ENCODE data around the gene TCF7L1. TPM values are rescaled to one million over a fixed set of nuclear protein-coding genes. Genes with fewer than 3 reads are reported as not detected.

The TCF7L1 gene
- total RNA-seq, 1 experiment from 2014 or later: 30.4 TPM

DNA sequence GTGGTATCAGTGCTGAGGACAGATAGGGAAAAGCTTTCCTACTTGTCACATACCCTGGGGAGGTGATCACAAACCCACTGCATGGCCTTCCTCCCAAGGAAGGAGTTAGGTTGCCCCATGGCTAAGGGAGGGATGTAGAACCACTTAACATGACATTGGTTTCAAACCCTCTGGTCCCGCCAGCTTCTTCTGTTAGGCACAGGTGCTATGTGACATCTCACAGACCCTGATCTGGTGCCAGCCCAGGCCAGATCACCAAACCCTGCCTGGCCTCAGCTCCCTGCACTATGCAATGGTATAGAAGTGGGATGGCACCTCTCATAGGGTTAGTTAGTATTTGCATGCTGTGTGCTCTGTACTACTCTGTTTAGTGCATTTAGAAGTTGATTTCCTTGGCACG is 58.0 kb downstream of the TCF7L1 start:
- H3K4me1 ChIP-seq (ENCODE audit: control insufficient read depth, insufficient read depth, low read length): peaks cover 13% of the 10 kb centered on the region
- POLR2A ChIA-PET: no interaction called here
- intact Hi-C loops (cut with micrococcal nuclease; ENCODE audit: unreplicated experiment): no loop called here

DNA sequence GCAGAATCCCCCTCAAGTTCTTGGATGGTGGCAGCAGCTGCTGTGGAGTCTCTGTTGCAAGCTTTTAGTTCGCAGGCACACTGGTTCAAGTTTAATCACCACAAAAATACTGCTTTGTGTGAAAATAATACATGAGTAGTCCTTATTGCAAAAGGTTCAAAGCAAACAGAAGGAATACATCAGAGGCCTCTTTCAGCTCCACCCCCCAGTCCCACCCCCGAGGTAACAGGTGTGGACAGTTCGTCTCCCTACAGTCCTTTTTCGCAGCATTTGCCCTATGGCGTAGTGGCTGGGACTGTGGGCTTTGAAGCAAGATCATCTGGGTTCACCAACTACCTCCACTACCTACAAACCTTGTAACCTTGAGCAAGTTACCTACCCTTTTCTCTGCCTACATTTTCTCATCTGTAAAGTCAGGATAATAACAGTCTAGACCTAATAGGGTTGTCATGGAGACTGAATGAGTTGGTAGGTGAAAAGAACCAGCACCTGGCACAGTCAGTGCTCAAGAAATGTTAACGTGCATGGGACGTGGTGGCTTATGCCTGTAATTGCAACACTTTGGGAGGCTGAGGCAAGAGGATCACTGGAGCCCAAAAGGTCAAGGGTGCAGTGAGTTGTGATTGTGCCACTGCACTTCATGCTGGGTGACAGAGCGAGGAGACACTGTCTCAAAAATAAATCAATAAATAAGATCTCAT is 61.7 kb downstream of the TCF7L1 start:
- CTCF ChIA-PET: no interaction called here
- ATAC-seq: no peak

More for the DNA sequence above, 58.0 kb downstream of the TCF7L1 start:
- H3K4me3 ChIP-seq (ENCODE audit: low read depth in 2 of 2, low read length in 2 of 2): no peak overlapping the region
- H3K9me3 ChIP-seq (ENCODE audit: control insufficient read depth, insufficient read depth, low read depth, low read length): no peaks in the 10 kb centered on the region
- DNase-seq (ENCODE audit: low read depth, low spot score) (no peak), ATAC-seq (no peak; the same call in 1 of the 2 replicates)
- H3K27me3 ChIP-seq (ENCODE audit: control insufficient read depth, insufficient read depth, low read length): no peaks in the 10 kb centered on the region
- BruUV-seq (replicated peaks): no TSS peak
- no peak overlapping the region for H3K27ac ChIP-seq (ENCODE audit: low read length)
- no peaks in the 10 kb centered on the region for H3K36me3 ChIP-seq (ENCODE audit: control insufficient read depth, insufficient read depth, low read length)
- in situ Hi-C loops (cut with HindIII; ENCODE audit: low pct_unique_long_range_greater_than_20kb, low sequenced_read_pairs): no loop called here
- CTCF ChIA-PET: no interaction called here
- TF ChIP-seq, protein P1, sequence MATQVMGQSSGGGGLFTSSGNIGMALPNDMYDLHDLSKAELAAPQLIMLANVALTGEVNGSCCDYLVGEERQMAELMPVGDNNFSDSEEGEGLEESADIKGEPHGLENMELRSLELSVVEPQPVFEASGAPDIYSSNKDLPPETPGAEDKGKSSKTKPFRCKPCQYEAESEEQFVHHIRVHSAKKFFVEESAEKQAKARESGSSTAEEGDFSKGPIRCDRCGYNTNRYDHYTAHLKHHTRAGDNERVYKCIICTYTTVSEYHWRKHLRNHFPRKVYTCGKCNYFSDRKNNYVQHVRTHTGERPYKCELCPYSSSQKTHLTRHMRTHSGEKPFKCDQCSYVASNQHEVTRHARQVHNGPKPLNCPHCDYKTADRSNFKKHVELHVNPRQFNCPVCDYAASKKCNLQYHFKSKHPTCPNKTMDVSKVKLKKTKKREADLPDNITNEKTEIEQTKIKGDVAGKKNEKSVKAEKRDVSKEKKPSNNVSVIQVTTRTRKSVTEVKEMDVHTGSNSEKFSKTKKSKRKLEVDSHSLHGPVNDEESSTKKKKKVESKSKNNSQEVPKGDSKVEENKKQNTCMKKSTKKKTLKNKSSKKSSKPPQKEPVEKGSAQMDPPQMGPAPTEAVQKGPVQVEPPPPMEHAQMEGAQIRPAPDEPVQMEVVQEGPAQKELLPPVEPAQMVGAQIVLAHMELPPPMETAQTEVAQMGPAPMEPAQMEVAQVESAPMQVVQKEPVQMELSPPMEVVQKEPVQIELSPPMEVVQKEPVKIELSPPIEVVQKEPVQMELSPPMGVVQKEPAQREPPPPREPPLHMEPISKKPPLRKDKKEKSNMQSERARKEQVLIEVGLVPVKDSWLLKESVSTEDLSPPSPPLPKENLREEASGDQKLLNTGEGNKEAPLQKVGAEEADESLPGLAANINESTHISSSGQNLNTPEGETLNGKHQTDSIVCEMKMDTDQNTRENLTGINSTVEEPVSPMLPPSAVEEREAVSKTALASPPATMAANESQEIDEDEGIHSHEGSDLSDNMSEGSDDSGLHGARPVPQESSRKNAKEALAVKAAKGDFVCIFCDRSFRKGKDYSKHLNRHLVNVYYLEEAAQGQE (IDR thresholded peaks at IDR 0.05; ENCODE audit: insufficient read depth in 1 of 2, low read depth in 2 of 2, low read length in 1 of 2): no peak
- TF ChIP-seq SIN3A (IDR thresholded peaks at IDR 0.05; ENCODE audit: borderline replicate concordance, insufficient read depth, low read depth, low read length) (no peak), POLR2AphosphoS5 (IDR thresholded peaks at IDR 0.05; ENCODE audit: low read depth, low read length) (no peak), TCF7L2 (IDR thresholded peaks at IDR 0.05; ENCODE audit: low read depth, low read length) (no peak)
- TF ChIP-seq, protein P2, sequence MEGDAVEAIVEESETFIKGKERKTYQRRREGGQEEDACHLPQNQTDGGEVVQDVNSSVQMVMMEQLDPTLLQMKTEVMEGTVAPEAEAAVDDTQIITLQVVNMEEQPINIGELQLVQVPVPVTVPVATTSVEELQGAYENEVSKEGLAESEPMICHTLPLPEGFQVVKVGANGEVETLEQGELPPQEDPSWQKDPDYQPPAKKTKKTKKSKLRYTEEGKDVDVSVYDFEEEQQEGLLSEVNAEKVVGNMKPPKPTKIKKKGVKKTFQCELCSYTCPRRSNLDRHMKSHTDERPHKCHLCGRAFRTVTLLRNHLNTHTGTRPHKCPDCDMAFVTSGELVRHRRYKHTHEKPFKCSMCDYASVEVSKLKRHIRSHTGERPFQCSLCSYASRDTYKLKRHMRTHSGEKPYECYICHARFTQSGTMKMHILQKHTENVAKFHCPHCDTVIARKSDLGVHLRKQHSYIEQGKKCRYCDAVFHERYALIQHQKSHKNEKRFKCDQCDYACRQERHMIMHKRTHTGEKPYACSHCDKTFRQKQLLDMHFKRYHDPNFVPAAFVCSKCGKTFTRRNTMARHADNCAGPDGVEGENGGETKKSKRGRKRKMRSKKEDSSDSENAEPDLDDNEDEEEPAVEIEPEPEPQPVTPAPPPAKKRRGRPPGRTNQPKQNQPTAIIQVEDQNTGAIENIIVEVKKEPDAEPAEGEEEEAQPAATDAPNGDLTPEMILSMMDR (IDR thresholded peaks at IDR 0.05): no peak

More for the DNA sequence above, 61.7 kb downstream of the TCF7L1 start:
- Histone ChIP-seq H3K4me3 (ENCODE audit: low read depth in 2 of 2, low read length in 2 of 2) (no peak overlapping the region), H3K27ac (ENCODE audit: low read length) (no peak overlapping the region), H3K9me3 (ENCODE audit: control insufficient read depth, insufficient read depth, low read depth, low read length) (no peaks in the 10 kb centered on the region), H3K27me3 (ENCODE audit: control insufficient read depth, insufficient read depth, low read length) (no peaks in the 10 kb centered on the region), H3K36me3 (ENCODE audit: control insufficient read depth, insufficient read depth, low read length) (no peaks in the 10 kb centered on the region), H3K4me1 (ENCODE audit: control insufficient read depth, insufficient read depth, low read length) (no peaks in the 10 kb centered on the region)
- in situ Hi-C loops (cut with HindIII; ENCODE audit: low pct_unique_long_range_greater_than_20kb, low sequenced_read_pairs) (no loop called here), intact Hi-C loops (cut with micrococcal nuclease; ENCODE audit: unreplicated experiment) (no loop called here)
- TF ChIP-seq, protein P2 (IDR thresholded peaks at IDR 0.05): no peak
- TF ChIP-seq SIN3A (IDR thresholded peaks at IDR 0.05; ENCODE audit: borderline replicate concordance, insufficient read depth, low read depth, low read length): no peak
- TF ChIP-seq POLR2AphosphoS5 (IDR thresholded peaks at IDR 0.05; ENCODE audit: low read depth, low read length): no peak
- TF ChIP-seq, protein P1 (IDR thresholded peaks at IDR 0.05; ENCODE audit: insufficient read depth in 1 of 2, low read depth in 2 of 2, low read length in 1 of 2): no peak
- POLR2A ChIA-PET: interaction anchor here (0.6 kb wide), 1 partner anchor 16 kb away, joined by 3 read pairs; no protein-coding TSS in a partner anchor
- BruUV-seq (replicated peaks): no TSS peak
- DNase-seq (ENCODE audit: low read depth, low spot score): no peak

Measured in Panc1 (cell line).